Keratinocyte (primary cell): ENCODE measurements around the gene GKN2.
"Not testable (repeated sequence)": the region's sequence is repeated elsewhere in the genome, so short reads cannot be mapped to it uniquely, and the experiment has no call there.

Source experiments
- EZH2 ChIP-seq: IDR thresholded peaks from one replicate; pipeline ENCODE4 v1.6.1; 2012; ENCODE audit warnings: inconsistent platforms, mild to moderate bottlenecking, low read length, moderate library complexity
- TF ChIP-seq, protein P1 (sequence below), 3 experiments: IDR thresholded peaks in 1 of 3; conservative IDR thresholded peaks in 1 of 3; optimal IDR thresholded peaks in 1 of 3; 2 replicates in 2 of 3; 3 replicates in 1 of 3; pipeline versions ENCODE3 to v1.5.1; 2011; ENCODE audit warnings: low read length in 3 of 3, mild to moderate bottlenecking in 3 of 3, moderate library complexity in 2 of 3, control low read depth in 1 of 3, inconsistent platforms in 1 of 3; ENCODE audit not compliant: insufficient read depth in 2 of 3; ENCODE audit errors: extremely low read depth in 1 of 3

DNA sequence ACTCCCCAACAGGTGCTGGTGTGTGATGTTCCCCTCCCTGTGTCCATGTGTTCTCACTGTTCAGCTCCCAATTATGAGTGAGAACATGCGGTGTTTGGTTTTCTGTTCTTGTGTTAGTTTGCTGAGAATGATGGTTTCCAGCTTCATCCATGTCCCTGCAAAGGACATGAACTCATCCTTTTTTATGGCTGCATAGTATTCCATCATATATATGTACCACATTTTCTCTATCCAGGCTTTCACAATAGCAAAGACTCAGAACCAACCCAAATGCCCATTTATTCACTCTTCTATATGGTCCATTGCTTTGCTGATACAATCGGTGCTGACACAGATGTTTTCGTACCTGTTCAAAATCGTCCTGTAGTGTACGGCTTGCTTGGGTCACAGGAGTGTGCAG, 2.7 kb upstream of the GKN2 start:
- TF ChIP-seq, protein P1, sequence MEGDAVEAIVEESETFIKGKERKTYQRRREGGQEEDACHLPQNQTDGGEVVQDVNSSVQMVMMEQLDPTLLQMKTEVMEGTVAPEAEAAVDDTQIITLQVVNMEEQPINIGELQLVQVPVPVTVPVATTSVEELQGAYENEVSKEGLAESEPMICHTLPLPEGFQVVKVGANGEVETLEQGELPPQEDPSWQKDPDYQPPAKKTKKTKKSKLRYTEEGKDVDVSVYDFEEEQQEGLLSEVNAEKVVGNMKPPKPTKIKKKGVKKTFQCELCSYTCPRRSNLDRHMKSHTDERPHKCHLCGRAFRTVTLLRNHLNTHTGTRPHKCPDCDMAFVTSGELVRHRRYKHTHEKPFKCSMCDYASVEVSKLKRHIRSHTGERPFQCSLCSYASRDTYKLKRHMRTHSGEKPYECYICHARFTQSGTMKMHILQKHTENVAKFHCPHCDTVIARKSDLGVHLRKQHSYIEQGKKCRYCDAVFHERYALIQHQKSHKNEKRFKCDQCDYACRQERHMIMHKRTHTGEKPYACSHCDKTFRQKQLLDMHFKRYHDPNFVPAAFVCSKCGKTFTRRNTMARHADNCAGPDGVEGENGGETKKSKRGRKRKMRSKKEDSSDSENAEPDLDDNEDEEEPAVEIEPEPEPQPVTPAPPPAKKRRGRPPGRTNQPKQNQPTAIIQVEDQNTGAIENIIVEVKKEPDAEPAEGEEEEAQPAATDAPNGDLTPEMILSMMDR (optimal IDR thresholded peaks at IDR 0.05 in 1 of 3, IDR thresholded peaks at IDR 0.05 in 1 of 3, conservative IDR thresholded peaks at IDR 0.05 in 1 of 3; ENCODE audit: extremely low read depth in 1 of 3, insufficient read depth in 2 of 3, low read length in 3 of 3), result not testable (repeated sequence)
- TF ChIP-seq EZH2, result not testable (repeated sequence)
